Fibroblast of lung (primary cell): ENCODE results near the gene AXL. TPM values are rescaled to one million over a fixed set of nuclear protein-coding genes. Genes with fewer than 3 reads are reported as not detected.

ENCODE experiments used
- DNase-seq, 2 donors: peaks; one replicate each; pipeline versions ENCODE4 v3.0.0 to v3.0.0-alpha.2; 2010; ENCODE audit warnings: low read depth in 2 of 2
- H2AFZ ChIP-seq: 2 replicates; pipeline ENCODE4 v1.5.1; 2012; ENCODE audit warnings: low read length, control low read depth, inconsistent platforms
- H3K27ac ChIP-seq: 2 replicates; pipeline ENCODE4 v1.5.1; 2011; ENCODE audit warnings: low read length, control low read depth; ENCODE audit not compliant: insufficient read depth
- H3K27me3 ChIP-seq: 2 replicates; pipeline ENCODE4 v1.5.1; 2011; ENCODE audit warnings: mild to moderate bottlenecking, low read length; ENCODE audit not compliant: control insufficient read depth, insufficient read depth
- H3K36me3 ChIP-seq: 2 replicates; pipeline ENCODE4 v1.5.1; 2011; ENCODE audit warnings: low read length; ENCODE audit not compliant: control insufficient read depth, insufficient read depth
- H3K4me1 ChIP-seq: 2 replicates; pipeline ENCODE4 v1.5.1; 2011; ENCODE audit warnings: low read length; ENCODE audit not compliant: control insufficient read depth, insufficient read depth; ENCODE audit errors: extremely low read depth
- H3K4me2 ChIP-seq: 2 replicates; pipeline ENCODE4 v1.5.1; 2011; ENCODE audit warnings: low read length, control low read depth; ENCODE audit not compliant: insufficient read depth; ENCODE audit errors: extremely low read depth
- H3K4me3 ChIP-seq, 4 experiments: fragments of 200-600 bp in 1 of 4; sonication (generic) in 1 of 4; replicated peaks in 1 of 4; 2 replicates each; pipeline ENCODE4 v1.5.1; 2011 to 2016; ENCODE audit warnings: low read length in 4 of 4, low read depth in 3 of 4, mild to moderate bottlenecking in 3 of 4, control low read depth in 2 of 4, inconsistent platforms in 1 of 4, mixed read lengths in 1 of 4; ENCODE audit not compliant: insufficient read depth in 1 of 4; ENCODE audit errors: control extremely low read depth in 1 of 4
- H3K79me2 ChIP-seq: 2 replicates; pipeline ENCODE4 v1.5.1; 2012; ENCODE audit warnings: mild to moderate bottlenecking, low read length, inconsistent platforms; ENCODE audit not compliant: control insufficient read depth, insufficient read depth
- H3K9ac ChIP-seq: 2 replicates; pipeline ENCODE4 v1.5.1; 2011; ENCODE audit warnings: mild to moderate bottlenecking, low read length, control low read depth; ENCODE audit not compliant: insufficient read depth
- H3K9me3 ChIP-seq: 2 replicates; pipeline ENCODE4 v1.5.1; 2012; ENCODE audit warnings: low read depth, low read length; ENCODE audit not compliant: control insufficient read depth, insufficient read depth
- H4K20me1 ChIP-seq: 2 replicates; pipeline ENCODE4 v1.5.1; 2011; ENCODE audit warnings: low read length; ENCODE audit not compliant: control insufficient read depth, insufficient read depth; ENCODE audit errors: extremely low read depth
- EZH2 ChIP-seq: IDR thresholded peaks from 2 replicates; pipeline ENCODE4 v1.5.1; 2012; ENCODE audit warnings: low read length, control low read depth, mild to moderate bottlenecking; ENCODE audit errors: missing control alignments
- polyA plus RNA-seq, 2 donors: library from polyadenylated mRNA; depleted of rRNA in 1 of 2; stranded (reverse) in 1 of 2; unstranded in 1 of 2; fragments of >200 nt; gene quantifications; 2 replicates each; pipeline ENCODE4 v1.2.1, GENCODE V29; 2011 to 2012; ENCODE audit warnings: missing spikeins in 1 of 2
- total RNA-seq: library from RNA; depleted of rRNA; stranded (reverse); fragments of >200 nt; gene quantifications from 2 replicates; pipeline ENCODE4 v1.2.1, GENCODE V29; 2014
- TF ChIP-seq, protein P1 (sequence below), 2 donors: IDR thresholded peaks in 1 of 2; conservative IDR thresholded peaks in 1 of 2; 1 replicate in 1 of 2; 2 replicates in 1 of 2; pipeline ENCODE4 v1.5.1; 2011 to 2012; ENCODE audit warnings: low read length in 2 of 2, control low read depth in 1 of 2, inconsistent platforms in 1 of 2, low read depth in 1 of 2, mild to moderate bottlenecking in 1 of 2

AXL gene
- total and polyA plus RNA-seq, 2 donors (not counting 1 experiment from before 2014, with no cell fraction given), result 223 to 319 TPM

DNA sequence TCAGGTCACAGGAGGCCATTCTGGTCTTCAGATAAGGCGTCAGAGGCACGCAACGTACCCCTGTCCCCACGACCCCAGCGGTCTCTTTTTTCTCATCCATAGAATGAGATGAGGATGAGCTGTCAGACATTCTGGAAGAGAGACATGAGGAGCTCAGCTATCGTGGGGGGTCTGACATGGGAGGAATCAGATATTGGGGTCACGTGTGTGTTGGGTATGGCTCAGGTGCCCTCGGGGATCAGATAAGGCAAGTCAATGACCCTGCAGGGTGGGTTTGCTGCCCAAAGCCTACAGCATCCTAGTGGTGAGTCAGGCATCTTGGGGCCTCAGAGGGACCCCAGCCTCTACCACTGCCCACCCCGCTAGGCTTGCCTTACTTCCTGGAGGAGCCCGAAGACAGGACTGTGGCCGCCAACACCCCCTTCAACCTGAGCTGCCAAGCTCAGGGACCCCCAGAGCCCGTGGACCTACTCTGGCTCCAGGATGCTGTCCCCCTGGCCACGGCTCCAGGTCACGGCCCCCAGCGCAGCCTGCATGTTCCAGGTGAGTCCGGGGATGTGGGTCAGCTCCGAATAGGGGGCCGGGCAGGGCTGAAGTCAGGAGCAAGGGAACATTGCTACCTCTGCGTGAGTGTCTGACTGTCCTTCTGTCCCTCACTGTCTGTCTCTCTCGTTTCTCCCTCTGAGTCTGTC, 2.6 kb downstream of the AXL start:
- H3K79me2 ChIP-seq, result peaks cover 60% of the 10 kb centered on the region
- peak overlapping the region; percentile 99 for H3K27ac ChIP-seq
- no peak overlapping the region for H2AFZ ChIP-seq
- H3K4me3 ChIP-seq, result peak overlapping the region; percentile 10 to 92 (median 82)
- H3K27me3 ChIP-seq, result no peaks in the 10 kb centered on the region
- peak overlapping the region; percentile 77 for H3K9ac ChIP-seq
- H3K36me3 ChIP-seq, result peaks cover 38% of the 10 kb centered on the region
- no peaks in the 10 kb centered on the region for H4K20me1 ChIP-seq
- no peaks in the 10 kb centered on the region for H3K9me3 ChIP-seq
- peaks cover 47% of the 10 kb centered on the region for H3K4me1 ChIP-seq
- TF ChIP-seq, protein P1, sequence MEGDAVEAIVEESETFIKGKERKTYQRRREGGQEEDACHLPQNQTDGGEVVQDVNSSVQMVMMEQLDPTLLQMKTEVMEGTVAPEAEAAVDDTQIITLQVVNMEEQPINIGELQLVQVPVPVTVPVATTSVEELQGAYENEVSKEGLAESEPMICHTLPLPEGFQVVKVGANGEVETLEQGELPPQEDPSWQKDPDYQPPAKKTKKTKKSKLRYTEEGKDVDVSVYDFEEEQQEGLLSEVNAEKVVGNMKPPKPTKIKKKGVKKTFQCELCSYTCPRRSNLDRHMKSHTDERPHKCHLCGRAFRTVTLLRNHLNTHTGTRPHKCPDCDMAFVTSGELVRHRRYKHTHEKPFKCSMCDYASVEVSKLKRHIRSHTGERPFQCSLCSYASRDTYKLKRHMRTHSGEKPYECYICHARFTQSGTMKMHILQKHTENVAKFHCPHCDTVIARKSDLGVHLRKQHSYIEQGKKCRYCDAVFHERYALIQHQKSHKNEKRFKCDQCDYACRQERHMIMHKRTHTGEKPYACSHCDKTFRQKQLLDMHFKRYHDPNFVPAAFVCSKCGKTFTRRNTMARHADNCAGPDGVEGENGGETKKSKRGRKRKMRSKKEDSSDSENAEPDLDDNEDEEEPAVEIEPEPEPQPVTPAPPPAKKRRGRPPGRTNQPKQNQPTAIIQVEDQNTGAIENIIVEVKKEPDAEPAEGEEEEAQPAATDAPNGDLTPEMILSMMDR (conservative IDR thresholded peaks at IDR 0.05 in 1 of 2, IDR thresholded peaks at IDR 0.05 in 1 of 2; ENCODE audit: low read depth in 1 of 2, low read length in 2 of 2), result no peak
- TF ChIP-seq EZH2, result no peak
- no peak for DNase-seq
- peak overlapping the region; percentile 93 for H3K4me2 ChIP-seq

DNA sequence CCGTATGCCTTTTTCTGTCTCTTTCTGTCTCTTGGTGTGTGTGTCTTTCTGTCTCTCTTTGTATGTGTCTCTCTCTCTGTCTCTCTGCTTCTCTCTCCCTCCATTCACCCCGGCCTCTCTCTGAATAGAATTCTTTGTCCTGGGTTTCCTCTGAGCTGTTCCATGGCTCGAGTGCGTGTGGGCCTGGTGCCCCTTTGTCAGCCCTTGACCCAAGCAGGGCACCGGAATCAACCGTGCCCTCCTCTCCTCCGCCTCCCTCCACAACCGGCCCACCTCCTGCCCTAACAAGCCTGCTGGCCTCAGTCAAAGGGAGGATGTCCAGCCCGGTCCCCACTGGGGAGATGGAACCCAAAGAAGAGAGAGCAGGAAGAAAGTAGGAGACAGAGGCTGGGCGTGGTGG, 3.2 kb downstream of the AXL start:
- H3K4me1 ChIP-seq, result peaks cover 52% of the 10 kb centered on the region
- TF ChIP-seq, protein P1 (conservative IDR thresholded peaks at IDR 0.05 in 1 of 2, IDR thresholded peaks at IDR 0.05 in 1 of 2; ENCODE audit: low read depth in 1 of 2, low read length in 2 of 2), result no peak
- no peak for TF ChIP-seq EZH2
- no peak for DNase-seq
- H3K9ac ChIP-seq, result no peak overlapping the region
- H4K20me1 ChIP-seq, result no peaks in the 10 kb centered on the region
- H3K79me2 ChIP-seq, result peaks cover 65% of the 10 kb centered on the region
- H3K4me2 ChIP-seq, result peak overlapping the region; percentile 93
- no peak overlapping the region for H2AFZ ChIP-seq
- peak overlapping the region in 1 of 4 experiments; percentile 92 for H3K4me3 ChIP-seq
- peak overlapping the region; percentile 99 for H3K27ac ChIP-seq
- H3K27me3 ChIP-seq, result no peaks in the 10 kb centered on the region
- no peaks in the 10 kb centered on the region for H3K9me3 ChIP-seq
- H3K36me3 ChIP-seq, result peaks cover 41% of the 10 kb centered on the region

DNA sequence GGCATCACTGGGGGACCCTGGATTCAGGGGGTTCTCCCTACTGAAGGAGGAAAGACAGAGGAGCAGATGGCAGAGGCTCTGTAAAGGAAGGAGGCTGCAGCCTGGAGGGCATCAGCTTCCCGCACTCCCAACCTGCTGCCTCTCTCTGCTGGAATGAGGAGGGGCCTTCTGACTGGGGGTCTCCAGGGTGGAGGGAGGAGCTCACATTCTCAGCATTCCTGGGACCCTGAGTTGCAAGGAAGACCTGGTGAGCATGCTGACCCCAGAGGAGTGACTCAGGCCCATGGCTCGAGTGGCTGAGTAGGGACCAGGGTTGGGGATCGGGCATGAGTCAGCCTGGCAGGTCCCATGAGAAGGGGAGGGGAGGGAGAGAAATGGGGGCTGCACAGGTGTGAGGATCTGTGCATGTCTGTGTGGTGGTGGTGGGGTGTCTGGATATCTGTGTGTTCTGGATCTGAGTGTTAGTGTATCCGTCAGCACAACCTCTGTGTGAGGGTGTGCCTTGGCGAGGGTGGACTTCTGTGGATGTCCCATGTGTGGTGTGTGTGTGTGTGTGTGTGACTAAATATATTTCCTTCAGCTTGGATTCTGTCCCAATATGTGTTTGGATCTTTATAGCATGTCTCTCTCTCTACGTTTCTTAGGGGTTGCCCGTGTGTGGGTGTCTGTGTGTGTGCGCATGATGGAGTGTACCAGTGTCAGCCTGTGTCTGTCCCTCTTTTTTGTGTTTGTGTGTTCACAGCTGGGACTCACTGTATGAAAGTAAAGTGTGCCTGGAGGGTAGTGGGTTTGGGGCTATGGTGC, 4.6 kb downstream of the AXL start:
- peak overlapping the region; percentile 48 for H3K9ac ChIP-seq
- no peaks in the 10 kb centered on the region for H3K27me3 ChIP-seq
- peaks cover 50% of the 10 kb centered on the region for H3K4me1 ChIP-seq
- H3K4me2 ChIP-seq, result peak overlapping the region; percentile 81
- peaks cover 46% of the 10 kb centered on the region for H3K36me3 ChIP-seq
- peak; percentile 66 to 96 for DNase-seq
- no peak for TF ChIP-seq EZH2
- TF ChIP-seq, protein P1 (conservative IDR thresholded peaks at IDR 0.05 in 1 of 2, IDR thresholded peaks at IDR 0.05 in 1 of 2; ENCODE audit: low read depth in 1 of 2, low read length in 2 of 2), result no peak
- peaks cover 76% of the 10 kb centered on the region for H3K79me2 ChIP-seq
- H3K27ac ChIP-seq, result peak overlapping the region; percentile 99
- no peak overlapping the region for H2AFZ ChIP-seq
- peak overlapping the region; percentile 18 to 39 (median 28) for H3K4me3 ChIP-seq
- H3K9me3 ChIP-seq, result no peaks in the 10 kb centered on the region
- H4K20me1 ChIP-seq, result no peaks in the 10 kb centered on the region
